ENCODE data around the gene TFF2.

DNA sequence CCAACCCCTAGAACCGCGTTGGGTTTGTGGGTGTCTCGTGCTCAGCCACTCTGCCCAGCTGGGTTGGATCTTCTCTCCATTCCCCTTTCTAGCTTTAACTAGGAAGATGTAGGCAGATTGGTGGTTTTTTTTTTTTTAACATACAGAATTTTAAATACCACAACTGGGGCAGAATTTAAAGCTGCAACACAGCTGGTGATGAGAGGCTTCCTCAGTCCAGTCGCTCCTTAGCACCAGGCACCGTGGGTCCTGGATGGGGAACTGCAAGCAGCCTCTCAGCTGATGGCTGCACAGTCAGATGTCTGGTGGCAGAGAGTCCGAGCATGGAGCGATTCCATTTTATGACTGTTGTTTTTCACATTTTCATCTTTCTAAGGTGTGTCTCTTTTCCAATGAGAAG lies 54.3 kb downstream of the TFF2 start:
- TF ChIP-seq, protein P1, sequence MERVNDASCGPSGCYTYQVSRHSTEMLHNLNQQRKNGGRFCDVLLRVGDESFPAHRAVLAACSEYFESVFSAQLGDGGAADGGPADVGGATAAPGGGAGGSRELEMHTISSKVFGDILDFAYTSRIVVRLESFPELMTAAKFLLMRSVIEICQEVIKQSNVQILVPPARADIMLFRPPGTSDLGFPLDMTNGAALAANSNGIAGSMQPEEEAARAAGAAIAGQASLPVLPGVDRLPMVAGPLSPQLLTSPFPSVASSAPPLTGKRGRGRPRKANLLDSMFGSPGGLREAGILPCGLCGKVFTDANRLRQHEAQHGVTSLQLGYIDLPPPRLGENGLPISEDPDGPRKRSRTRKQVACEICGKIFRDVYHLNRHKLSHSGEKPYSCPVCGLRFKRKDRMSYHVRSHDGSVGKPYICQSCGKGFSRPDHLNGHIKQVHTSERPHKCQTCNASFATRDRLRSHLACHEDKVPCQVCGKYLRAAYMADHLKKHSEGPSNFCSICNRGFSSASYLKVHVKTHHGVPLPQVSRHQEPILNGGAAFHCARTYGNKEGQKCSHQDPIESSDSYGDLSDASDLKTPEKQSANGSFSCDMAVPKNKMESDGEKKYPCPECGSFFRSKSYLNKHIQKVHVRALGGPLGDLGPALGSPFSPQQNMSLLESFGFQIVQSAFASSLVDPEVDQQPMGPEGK (CRISPR knock-in tag; IDR thresholded peaks at IDR 0.05; ENCODE audit: borderline replicate concordance): no peak
- TF ChIP-seq, protein P2, sequence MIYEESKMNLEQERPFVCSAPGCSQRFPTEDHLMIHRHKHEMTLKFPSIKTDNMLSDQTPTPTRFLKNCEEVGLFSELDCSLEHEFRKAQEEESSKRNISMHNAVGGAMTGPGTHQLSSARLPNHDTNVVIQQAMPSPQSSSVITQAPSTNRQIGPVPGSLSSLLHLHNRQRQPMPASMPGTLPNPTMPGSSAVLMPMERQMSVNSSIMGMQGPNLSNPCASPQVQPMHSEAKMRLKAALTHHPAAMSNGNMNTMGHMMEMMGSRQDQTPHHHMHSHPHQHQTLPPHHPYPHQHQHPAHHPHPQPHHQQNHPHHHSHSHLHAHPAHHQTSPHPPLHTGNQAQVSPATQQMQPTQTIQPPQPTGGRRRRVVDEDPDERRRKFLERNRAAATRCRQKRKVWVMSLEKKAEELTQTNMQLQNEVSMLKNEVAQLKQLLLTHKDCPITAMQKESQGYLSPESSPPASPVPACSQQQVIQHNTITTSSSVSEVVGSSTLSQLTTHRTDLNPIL (CRISPR knock-in tag; IDR thresholded peaks at IDR 0.05; ENCODE audit: low read depth): no peak
- TF ChIP-seq OSR1 (CRISPR knock-in tag; IDR thresholded peaks at IDR 0.05) (no peak), TOX (CRISPR knock-in tag; IDR thresholded peaks at IDR 0.05; ENCODE audit: borderline replicate concordance) (no peak), ZNF70 (CRISPR knock-in tag; IDR thresholded peaks at IDR 0.05) (no peak), ISL1 (CRISPR knock-in tag; IDR thresholded peaks at IDR 0.05) (no peak)
- TF ChIP-seq, protein P3, sequence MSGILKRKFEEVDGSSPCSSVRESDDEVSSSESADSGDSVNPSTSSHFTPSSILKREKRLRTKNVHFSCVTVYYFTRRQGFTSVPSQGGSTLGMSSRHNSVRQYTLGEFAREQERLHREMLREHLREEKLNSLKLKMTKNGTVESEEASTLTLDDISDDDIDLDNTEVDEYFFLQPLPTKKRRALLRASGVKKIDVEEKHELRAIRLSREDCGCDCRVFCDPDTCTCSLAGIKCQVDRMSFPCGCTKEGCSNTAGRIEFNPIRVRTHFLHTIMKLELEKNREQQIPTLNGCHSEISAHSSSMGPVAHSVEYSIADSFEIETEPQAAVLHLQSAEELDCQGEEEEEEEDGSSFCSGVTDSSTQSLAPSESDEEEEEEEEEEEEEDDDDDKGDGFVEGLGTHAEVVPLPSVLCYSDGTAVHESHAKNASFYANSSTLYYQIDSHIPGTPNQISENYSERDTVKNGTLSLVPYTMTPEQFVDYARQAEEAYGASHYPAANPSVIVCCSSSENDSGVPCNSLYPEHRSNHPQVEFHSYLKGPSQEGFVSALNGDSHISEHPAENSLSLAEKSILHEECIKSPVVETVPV (CRISPR knock-in tag; IDR thresholded peaks at IDR 0.05): no peak

Data from SK-N-SH treated with all-trans-retinoic acid at 6 μM for 48 hours (cell line).